ENCODE results near the gene EPHB4. TPM values are rescaled to one million over a fixed set of nuclear protein-coding genes. Genes with fewer than 3 reads are reported as not detected.

The EPHB4 gene
- total and polyA plus RNA-seq, 2 donors (not counting 3 experiments of a cell fraction or from before 2014, with no cell fraction given) = 193 to 274 TPM

DNA sequence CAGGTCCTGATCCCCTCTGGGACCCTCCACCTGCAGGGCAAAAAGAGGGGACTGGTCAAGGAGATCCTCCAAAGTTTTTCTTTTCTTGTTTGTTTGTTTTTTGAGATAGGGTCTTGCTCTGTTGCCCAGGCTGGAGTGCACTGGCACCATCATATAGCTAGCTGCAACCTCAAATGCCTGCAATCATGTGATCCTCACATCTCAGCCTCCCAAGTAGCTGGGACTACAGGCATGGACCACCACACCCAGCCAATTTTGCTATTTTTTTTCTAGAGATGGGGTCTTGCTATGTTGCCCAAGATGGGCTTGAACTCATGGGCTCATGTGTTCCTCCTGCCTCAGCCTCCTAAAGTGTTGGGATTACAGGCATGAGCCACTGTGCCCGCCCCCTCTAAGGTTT lies 41.0 kb downstream of the EPHB4 start:
- no peaks in the 10 kb centered on the region for H3K36me3 ChIP-seq (ENCODE audit: control insufficient read depth in 2 of 2, extremely low read depth in 1 of 2, insufficient read depth in 2 of 2, low read length in 2 of 2)
- no peaks in the 10 kb centered on the region for H3K4me1 ChIP-seq (ENCODE audit: control insufficient read depth, extremely low read depth, insufficient read depth, low read length)
- DNase-seq (ENCODE audit: low read depth, low spot score) (no peak), FAIRE-seq (no peak)
- H4K20me1 ChIP-seq (replicated peaks; ENCODE audit: control insufficient read depth, extremely low read depth, insufficient read depth, low read length) = no peaks in the 10 kb centered on the region
- ChIA-PET POLR2A (interaction anchor here (0.6 kb wide), 1 partner anchor 67 kb away, joined by 3 read pairs; no protein-coding TSS in a partner anchor), CTCF (interaction anchor here (0.5 to 1.1 kb wide), 3 partner anchors 13 to 945 kb away, joined by 3 read pairs; partner anchors contain the start of gene SLC12A9)
- TF ChIP-seq MYC (IDR thresholded peaks at IDR 0.05; ENCODE audit: low read depth, low read length) = no peak
- no peak for TF ChIP-seq POLR2A (IDR thresholded peaks at IDR 0.05; ENCODE audit: low read depth, low read length)
- TF ChIP-seq FOS (IDR thresholded peaks at IDR 0.05; ENCODE audit: borderline replicate concordance, insufficient read depth, low read length) = no peak
- no peak for TF ChIP-seq JUN (IDR thresholded peaks at IDR 0.05; ENCODE audit: borderline replicate concordance, insufficient read depth, insufficient read length, low read depth)
- no peak for TF ChIP-seq EZH2 (IDR thresholded peaks at IDR 0.05; ENCODE audit: borderline replicate concordance, low read depth, low read length, severe bottlenecking)
- TF ChIP-seq GATA2 (IDR thresholded peaks at IDR 0.05; ENCODE audit: insufficient read depth, insufficient read length, low read depth, low read length) = no peak
- TF ChIP-seq MAX (IDR thresholded peaks at IDR 0.05; ENCODE audit: insufficient read depth, insufficient read length) = no peak
- TF ChIP-seq CTCF (IDR thresholded peaks at IDR 0.05; ENCODE audit: extremely low read depth in 1 of 2, insufficient read depth in 1 of 2, low read depth in 1 of 2, low read length in 2 of 2) = no peak
- TF ChIP-seq POLR2AphosphoS5 (IDR thresholded peaks at IDR 0.05; ENCODE audit: insufficient read depth, low read depth, low read length) = no peak
- intact Hi-C loops (cut with micrococcal nuclease) (no loop called here), dilution Hi-C loops (cut with MboI; ENCODE audit: extremely low pct_ligation_motif_present, low sequenced_read_pairs) (no loop called here)
- H3K4me3 ChIP-seq (replicated peaks in 1 of 3; ENCODE audit: insufficient read depth in 1 of 3, low read depth in 1 of 3, low read length in 3 of 3) = no peak overlapping the region
- no peak overlapping the region for H3K4me2 ChIP-seq (ENCODE audit: insufficient read depth, low read length)
- H3K9me3 ChIP-seq (replicated peaks; ENCODE audit: control insufficient read depth, insufficient read depth, low read length) = no peaks in the 10 kb centered on the region
- H3K27me3 ChIP-seq (ENCODE audit: control insufficient read depth in 2 of 2, insufficient read depth in 2 of 2, low read length in 2 of 2) = no peaks in the 10 kb centered on the region
- no peak overlapping the region for H3K9ac ChIP-seq (replicated peaks; ENCODE audit: extremely low read depth, insufficient read depth, low read length)
- no TSS peak for BruUV-seq (replicated peaks)
- no peaks in the 10 kb centered on the region for H3K9me1 ChIP-seq (replicated peaks; ENCODE audit: control insufficient read depth, extremely low read depth, insufficient read depth, low read length)
- H3K27ac ChIP-seq (ENCODE audit: insufficient read depth, low read depth, low read length) = no peak overlapping the region
- H2AFZ ChIP-seq (ENCODE audit: low read depth, low read length) = no peak overlapping the region
- no peaks in the 10 kb centered on the region for H3K79me2 ChIP-seq (ENCODE audit: control insufficient read depth, insufficient read depth, low read length)

Measured in endothelial cell of umbilical vein (primary cell).